ENCODE measurements around the gene APOH.

DNA sequence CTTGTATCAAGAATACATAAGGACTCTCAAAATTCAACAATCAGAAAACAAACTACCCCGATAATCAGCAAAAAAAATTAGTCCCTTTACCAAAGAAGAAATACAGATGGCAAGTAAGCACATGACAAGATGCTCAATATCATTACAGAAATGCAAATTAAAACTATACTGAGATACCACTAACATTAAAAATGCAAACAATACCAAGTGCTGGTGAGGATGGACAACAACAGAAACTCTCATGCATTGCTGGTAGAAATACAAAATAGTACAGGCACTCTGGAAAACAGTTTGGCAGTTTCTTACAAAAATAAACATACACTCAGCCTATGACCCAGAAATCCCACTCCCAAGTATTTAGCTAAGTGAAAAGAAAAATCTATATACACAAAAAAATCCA lies 44.8 kb downstream of the APOH start:
- TF ChIP-seq CTCF (IDR thresholded peaks at IDR 0.05) (no peak), POLR2AphosphoS5 (IDR thresholded peaks at IDR 0.05) (no peak)
